ENCODE measurements around the gene COX19. TPM values are rescaled to one million over a fixed set of nuclear protein-coding genes. Genes with fewer than 3 reads are reported as not detected.
A peak's percentile ranks its signal among the peaks of the same experiment; 100 is the strongest.

Gene COX19
- total and polyA plus RNA-seq, 2 of the 13 experiments (the other 11 are each of a cell fraction or from before 2014, with no cell fraction given) = 11.5 to 21.7 TPM

DNA sequence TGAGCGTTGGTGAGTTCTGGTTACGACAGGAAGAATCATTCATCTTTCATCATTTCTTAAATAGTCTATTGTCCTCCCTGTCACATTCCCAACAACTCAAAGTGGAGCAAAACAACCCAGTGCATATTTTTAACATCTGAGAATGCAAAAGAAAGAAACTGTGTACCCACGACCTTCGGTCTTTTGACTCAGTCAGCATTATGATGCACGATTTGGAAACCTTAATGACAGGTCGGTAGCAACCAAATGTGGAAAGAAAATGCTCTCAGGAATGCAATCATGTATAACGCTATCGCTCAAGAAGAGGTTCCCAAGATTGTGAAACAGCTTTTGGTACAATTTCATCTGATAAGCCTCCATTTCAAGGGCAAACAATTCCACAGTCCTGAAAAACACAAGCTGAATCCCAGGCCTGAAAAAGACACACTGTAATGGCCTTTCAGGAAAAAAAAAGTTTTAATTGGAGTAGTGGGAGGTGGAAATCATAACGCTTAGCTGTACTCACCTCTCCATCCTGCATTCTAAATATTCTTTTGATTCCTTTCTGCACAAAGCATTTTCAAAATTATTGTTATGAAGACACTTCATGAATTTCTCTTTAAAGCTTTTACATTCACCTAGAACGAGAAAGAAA, 2.6 kb downstream of the COX19 start (continued):
- TF ChIP-seq, protein P1, sequence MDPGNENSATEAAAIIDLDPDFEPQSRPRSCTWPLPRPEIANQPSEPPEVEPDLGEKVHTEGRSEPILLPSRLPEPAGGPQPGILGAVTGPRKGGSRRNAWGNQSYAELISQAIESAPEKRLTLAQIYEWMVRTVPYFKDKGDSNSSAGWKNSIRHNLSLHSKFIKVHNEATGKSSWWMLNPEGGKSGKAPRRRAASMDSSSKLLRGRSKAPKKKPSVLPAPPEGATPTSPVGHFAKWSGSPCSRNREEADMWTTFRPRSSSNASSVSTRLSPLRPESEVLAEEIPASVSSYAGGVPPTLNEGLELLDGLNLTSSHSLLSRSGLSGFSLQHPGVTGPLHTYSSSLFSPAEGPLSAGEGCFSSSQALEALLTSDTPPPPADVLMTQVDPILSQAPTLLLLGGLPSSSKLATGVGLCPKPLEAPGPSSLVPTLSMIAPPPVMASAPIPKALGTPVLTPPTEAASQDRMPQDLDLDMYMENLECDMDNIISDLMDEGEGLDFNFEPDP (CRISPR knock-in tag; conservative IDR thresholded peaks at IDR 0.05) = no peak
- no peak for TF ChIP-seq LCORL (IDR thresholded peaks at IDR 0.05)
- peak; percentile 43; the same call in 1 of the 2 replicates for TF ChIP-seq LCORL (CRISPR knock-in tag; IDR thresholded peaks at IDR 0.05)
- no peak for TF ChIP-seq PLRG1 (conservative IDR thresholded peaks at IDR 0.05)
- peak; percentile 51; the same call in 1 of the 2 replicates for TF ChIP-seq HNF4G (IDR thresholded peaks at IDR 0.05; ENCODE audit: borderline replicate concordance, low read depth, low read length)
- no peak for TF ChIP-seq HNF4G (CRISPR knock-in tag; IDR thresholded peaks at IDR 0.05; ENCODE audit: borderline replicate concordance, low read depth)
- 0 out of 2 replicates have a peak, but pooled peaks have one; percentile 31 for TF ChIP-seq SRF (IDR thresholded peaks at IDR 0.05; ENCODE audit: low read depth, low read length)
- peak; percentile 95 to 98 for TF ChIP-seq MAFK (conservative IDR thresholded peaks at IDR 0.05 in 1 of 2, IDR thresholded peaks at IDR 0.05 in 1 of 2; ENCODE audit: low read length in 2 of 2)
- TF ChIP-seq, protein P2, sequence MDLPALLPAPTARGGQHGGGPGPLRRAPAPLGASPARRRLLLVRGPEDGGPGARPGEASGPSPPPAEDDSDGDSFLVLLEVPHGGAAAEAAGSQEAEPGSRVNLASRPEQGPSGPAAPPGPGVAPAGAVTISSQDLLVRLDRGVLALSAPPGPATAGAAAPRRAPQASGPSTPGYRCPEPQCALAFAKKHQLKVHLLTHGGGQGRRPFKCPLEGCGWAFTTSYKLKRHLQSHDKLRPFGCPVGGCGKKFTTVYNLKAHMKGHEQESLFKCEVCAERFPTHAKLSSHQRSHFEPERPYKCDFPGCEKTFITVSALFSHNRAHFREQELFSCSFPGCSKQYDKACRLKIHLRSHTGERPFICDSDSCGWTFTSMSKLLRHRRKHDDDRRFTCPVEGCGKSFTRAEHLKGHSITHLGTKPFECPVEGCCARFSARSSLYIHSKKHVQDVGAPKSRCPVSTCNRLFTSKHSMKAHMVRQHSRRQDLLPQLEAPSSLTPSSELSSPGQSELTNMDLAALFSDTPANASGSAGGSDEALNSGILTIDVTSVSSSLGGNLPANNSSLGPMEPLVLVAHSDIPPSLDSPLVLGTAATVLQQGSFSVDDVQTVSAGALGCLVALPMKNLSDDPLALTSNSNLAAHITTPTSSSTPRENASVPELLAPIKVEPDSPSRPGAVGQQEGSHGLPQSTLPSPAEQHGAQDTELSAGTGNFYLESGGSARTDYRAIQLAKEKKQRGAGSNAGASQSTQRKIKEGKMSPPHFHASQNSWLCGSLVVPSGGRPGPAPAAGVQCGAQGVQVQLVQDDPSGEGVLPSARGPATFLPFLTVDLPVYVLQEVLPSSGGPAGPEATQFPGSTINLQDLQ (CRISPR knock-in tag; IDR thresholded peaks at IDR 0.05) = no peak
- no peak for TF ChIP-seq ZNF160 (CRISPR knock-in tag; IDR thresholded peaks at IDR 0.05)
- no peak for TF ChIP-seq IRX3 (CRISPR knock-in tag; IDR thresholded peaks at IDR 0.05; ENCODE audit: borderline replicate concordance, low read depth)
- no peak for TF ChIP-seq ARNT2 (CRISPR knock-in tag; IDR thresholded peaks at IDR 0.05; ENCODE audit: low read depth)
- no peak; the same call in 1 of the 2 replicates for TF ChIP-seq ETV5 (CRISPR knock-in tag; IDR thresholded peaks at IDR 0.05; ENCODE audit: borderline replicate concordance)
- TF ChIP-seq ZNF589 (CRISPR knock-in tag; conservative IDR thresholded peaks at IDR 0.05) = no peak
- TF ChIP-seq, protein P3, sequence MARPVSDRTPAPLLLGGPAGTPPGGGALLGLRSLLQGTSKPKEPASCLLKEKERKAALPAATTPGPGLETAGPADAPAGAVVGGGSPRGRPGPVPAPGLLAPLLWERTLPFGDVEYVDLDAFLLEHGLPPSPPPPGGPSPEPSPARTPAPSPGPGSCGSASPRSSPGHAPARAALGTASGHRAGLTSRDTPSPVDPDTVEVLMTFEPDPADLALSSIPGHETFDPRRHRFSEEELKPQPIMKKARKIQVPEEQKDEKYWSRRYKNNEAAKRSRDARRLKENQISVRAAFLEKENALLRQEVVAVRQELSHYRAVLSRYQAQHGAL (CRISPR knock-in tag; IDR thresholded peaks at IDR 0.05; ENCODE audit: not compliant biosample characterization) = no peak
- no peak for TF ChIP-seq STAT5B (CRISPR knock-in tag; IDR thresholded peaks at IDR 0.05)
- TF ChIP-seq ZNF768 (CRISPR knock-in tag; IDR thresholded peaks at IDR 0.05) = no peak
- no peak for TF ChIP-seq ZNF496 (CRISPR knock-in tag; IDR thresholded peaks at IDR 0.05; ENCODE audit: insufficient replicate concordance)
- TF ChIP-seq ZNF382 (CRISPR knock-in tag; IDR thresholded peaks at IDR 0.05; ENCODE audit: borderline replicate concordance) = no peak
- no peak for TF ChIP-seq ZBTB1 (CRISPR knock-in tag; IDR thresholded peaks at IDR 0.05; ENCODE audit: borderline replicate concordance)
- 0 out of 4 replicates have a peak, but pooled peaks of 1 of the 2 experiments have one; percentile 55 for TF ChIP-seq KLF16 (CRISPR knock-in tag; IDR thresholded peaks at IDR 0.05)
- TF ChIP-seq, protein P4, sequence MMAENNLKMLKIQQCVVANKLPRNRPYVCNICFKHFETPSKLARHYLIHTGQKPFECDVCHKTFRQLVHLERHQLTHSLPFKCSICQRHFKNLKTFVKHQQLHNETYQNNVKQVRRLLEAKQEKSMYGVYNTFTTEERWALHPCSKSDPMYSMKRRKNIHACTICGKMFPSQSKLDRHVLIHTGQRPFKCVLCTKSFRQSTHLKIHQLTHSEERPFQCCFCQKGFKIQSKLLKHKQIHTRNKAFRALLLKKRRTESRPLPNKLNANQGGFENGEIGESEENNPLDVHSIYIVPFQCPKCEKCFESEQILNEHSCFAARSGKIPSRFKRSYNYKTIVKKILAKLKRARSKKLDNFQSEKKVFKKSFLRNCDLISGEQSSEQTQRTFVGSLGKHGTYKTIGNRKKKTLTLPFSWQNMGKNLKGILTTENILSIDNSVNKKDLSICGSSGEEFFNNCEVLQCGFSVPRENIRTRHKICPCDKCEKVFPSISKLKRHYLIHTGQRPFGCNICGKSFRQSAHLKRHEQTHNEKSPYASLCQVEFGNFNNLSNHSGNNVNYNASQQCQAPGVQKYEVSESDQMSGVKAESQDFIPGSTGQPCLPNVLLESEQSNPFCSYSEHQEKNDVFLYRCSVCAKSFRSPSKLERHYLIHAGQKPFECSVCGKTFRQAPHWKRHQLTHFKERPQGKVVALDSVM (CRISPR knock-in tag; IDR thresholded peaks at IDR 0.05) = peak; percentile 34; the same call in 1 of the 2 replicates
- TF ChIP-seq ZBTB3 (CRISPR knock-in tag; IDR thresholded peaks at IDR 0.05; ENCODE audit: borderline replicate concordance, low read depth) = no peak
